SK-N-SH treated with all-trans-retinoic acid at 6 μM for 48 hours (cell line): ENCODE data around the gene ADORA1.

ENCODE experiments used
- ATAC-seq: fragments of 200-7000 bp; cut with Tn5 transposase; 3 replicates; pipeline ENCODE4 v1.9.1; 2020; ENCODE audit warnings: mild to moderate bottlenecking, moderate library complexity
- ARNTL ChIP-seq: fragments of 450-650 bp; formaldehyde crosslinking; IDR thresholded peaks from 2 replicates; pipeline ENCODE4 v1.5.0; 2020; ENCODE audit warnings: low read depth, mild to moderate bottlenecking, moderate library complexity, borderline replicate concordance
- BACH2 ChIP-seq: fragments of 250-450 bp; sonication (Bioruptor Pico); IDR thresholded peaks from 2 replicates; pipeline ENCODE4 v1.9.0; 2021; ENCODE audit warnings: mild to moderate bottlenecking, borderline replicate concordance
- CSDC2 ChIP-seq: fragments of 250-450 bp; sonication (Bioruptor Pico); IDR thresholded peaks from 2 replicates; pipeline ENCODE4 v1.5.0; 2020; ENCODE audit warnings: mild to moderate bottlenecking, moderate library complexity
- ESRRG ChIP-seq: fragments of 250-450 bp; sonication (Bioruptor Pico); IDR thresholded peaks from 2 replicates; pipeline ENCODE4 v1.6.1; 2021; ENCODE audit warnings: mild to moderate bottlenecking
- GLIS3 ChIP-seq: fragments of 250-450 bp; sonication (Bioruptor Pico); IDR thresholded peaks from 2 replicates; pipeline ENCODE4 v1.5.0; 2020; ENCODE audit warnings: mild to moderate bottlenecking, moderate library complexity
- OSR1 ChIP-seq: fragments of 250-450 bp; sonication (Bioruptor Pico); IDR thresholded peaks from 2 replicates; pipeline ENCODE4 v1.8.0; 2022; ENCODE audit warnings: moderate library complexity, mild to moderate bottlenecking, inconsistent platforms
- PPARA ChIP-seq: fragments of 250-450 bp; sonication (Bioruptor Pico); IDR thresholded peaks from 2 replicates; pipeline ENCODE4 v1.5.0; 2020; ENCODE audit warnings: mild to moderate bottlenecking, borderline replicate concordance
- RARB ChIP-seq: fragments of 250-450 bp; sonication (Bioruptor Pico); IDR thresholded peaks from 2 replicates; pipeline ENCODE4 v1.8.0; 2021; ENCODE audit warnings: mild to moderate bottlenecking, moderate library complexity
- SNAI2 ChIP-seq: fragments of 250-450 bp; sonication (Bioruptor Pico); IDR thresholded peaks from 2 replicates; pipeline ENCODE4 v1.5.0; 2020; ENCODE audit warnings: mild to moderate bottlenecking, moderate library complexity
- TCF4 ChIP-seq: fragments of 250-450 bp; sonication (Bioruptor Pico); IDR thresholded peaks from 2 replicates; pipeline ENCODE4 v1.8.0; 2021; ENCODE audit warnings: mild to moderate bottlenecking, moderate library complexity, borderline replicate concordance
- TOX ChIP-seq: fragments of 250-450 bp; sonication (Bioruptor Pico); IDR thresholded peaks from 2 replicates; pipeline ENCODE4 v1.8.0; 2021; ENCODE audit warnings: mild to moderate bottlenecking, moderate library complexity, borderline replicate concordance
- ZC3H10 ChIP-seq: fragments of 250-450 bp; sonication (Bioruptor Pico); IDR thresholded peaks from 2 replicates; pipeline ENCODE4 v1.5.1; 2021; ENCODE audit warnings: mild to moderate bottlenecking, moderate library complexity
- ZFP3 ChIP-seq: fragments of 250-450 bp; sonication (Bioruptor Pico); IDR thresholded peaks from 2 replicates; pipeline ENCODE4 v1.5.0; 2020; ENCODE audit warnings: mild to moderate bottlenecking, moderate library complexity
- ZFP30 ChIP-seq: fragments of 450-650 bp; formaldehyde crosslinking; IDR thresholded peaks from 2 replicates; pipeline ENCODE4 v1.5.0; 2022; ENCODE audit warnings: mild to moderate bottlenecking, moderate library complexity
- ZNF565 ChIP-seq: fragments of 450-650 bp; formaldehyde crosslinking; conservative IDR thresholded peaks from 2 replicates; pipeline ENCODE4 v1.5.0; 2020; ENCODE audit warnings: low read depth, mild to moderate bottlenecking, moderate library complexity
- ZNF70 ChIP-seq: fragments of 450-650 bp; formaldehyde crosslinking; IDR thresholded peaks from 2 replicates; pipeline ENCODE4 v1.5.0; 2020; ENCODE audit warnings: mild to moderate bottlenecking, moderate library complexity
- ZNF8 ChIP-seq: fragments of 450-650 bp; formaldehyde crosslinking; IDR thresholded peaks from 2 replicates; pipeline ENCODE4 v1.5.0; 2020; ENCODE audit warnings: mild to moderate bottlenecking, moderate library complexity
- TF ChIP-seq, protein P1 (sequence below): fragments of 250-450 bp; sonication (Bioruptor Pico); IDR thresholded peaks from 2 replicates; pipeline ENCODE4 v1.5.1; 2021; ENCODE audit warnings: mild to moderate bottlenecking, moderate library complexity
- TF ChIP-seq, protein P2 (sequence below): fragments of 250-450 bp; sonication (Bioruptor Pico); IDR thresholded peaks from 2 replicates; pipeline ENCODE4 v1.8.0; 2021; ENCODE audit warnings: low read depth, mild to moderate bottlenecking, moderate library complexity, borderline replicate concordance
- TF ChIP-seq, protein P3 (sequence below): fragments of 250-450 bp; sonication (Bioruptor Pico); IDR thresholded peaks from 2 replicates; pipeline ENCODE4 v1.8.0; 2020; ENCODE audit warnings: mild to moderate bottlenecking, moderate library complexity, borderline replicate concordance
- TF ChIP-seq, protein P4 (sequence below): fragments of 250-450 bp; sonication (Bioruptor Pico); IDR thresholded peaks from 2 replicates; pipeline ENCODE4 v1.5.0; 2020; ENCODE audit warnings: mild to moderate bottlenecking, moderate library complexity

Gene ADORA1

DNA sequence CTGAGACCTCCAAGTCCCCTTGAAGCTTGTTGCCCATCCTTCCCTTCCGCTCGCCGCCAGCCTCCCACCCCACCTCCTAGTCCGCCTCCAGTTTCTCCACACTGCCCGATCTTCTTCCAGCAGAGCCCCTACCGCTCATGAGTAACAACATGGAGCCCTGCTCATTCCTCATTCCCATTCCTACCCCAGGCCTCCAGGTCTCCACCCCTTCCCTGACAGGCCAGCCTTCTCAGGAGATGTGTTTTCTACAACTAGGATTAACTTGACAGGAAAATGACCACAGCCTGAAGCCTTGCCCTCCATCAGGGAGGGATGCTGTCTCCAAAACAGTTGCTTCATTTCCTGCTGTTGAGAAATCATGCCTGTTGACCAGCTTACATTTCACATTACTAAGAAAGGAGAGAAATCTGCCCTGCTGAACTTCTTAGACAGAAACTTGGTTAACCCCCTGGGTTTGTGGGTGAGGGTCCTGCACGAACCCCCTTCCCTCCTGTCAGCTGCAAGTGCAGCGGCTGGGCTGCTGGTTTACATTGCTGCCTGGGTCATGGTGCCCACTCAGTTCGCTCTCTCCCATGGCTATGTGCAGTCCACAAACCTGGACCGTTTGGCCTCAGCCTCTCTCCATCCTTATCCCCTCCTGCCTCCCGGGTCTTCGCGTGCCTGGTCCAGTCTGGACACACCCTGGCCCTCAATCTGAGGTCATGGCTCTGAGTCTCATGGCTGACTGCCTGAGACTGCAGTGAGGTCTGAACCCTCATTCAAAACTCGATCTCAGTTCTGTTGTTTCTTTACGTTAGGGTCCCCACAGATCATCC is 75.1 kb downstream of the ADORA1 start:
- TF ChIP-seq, protein P1, sequence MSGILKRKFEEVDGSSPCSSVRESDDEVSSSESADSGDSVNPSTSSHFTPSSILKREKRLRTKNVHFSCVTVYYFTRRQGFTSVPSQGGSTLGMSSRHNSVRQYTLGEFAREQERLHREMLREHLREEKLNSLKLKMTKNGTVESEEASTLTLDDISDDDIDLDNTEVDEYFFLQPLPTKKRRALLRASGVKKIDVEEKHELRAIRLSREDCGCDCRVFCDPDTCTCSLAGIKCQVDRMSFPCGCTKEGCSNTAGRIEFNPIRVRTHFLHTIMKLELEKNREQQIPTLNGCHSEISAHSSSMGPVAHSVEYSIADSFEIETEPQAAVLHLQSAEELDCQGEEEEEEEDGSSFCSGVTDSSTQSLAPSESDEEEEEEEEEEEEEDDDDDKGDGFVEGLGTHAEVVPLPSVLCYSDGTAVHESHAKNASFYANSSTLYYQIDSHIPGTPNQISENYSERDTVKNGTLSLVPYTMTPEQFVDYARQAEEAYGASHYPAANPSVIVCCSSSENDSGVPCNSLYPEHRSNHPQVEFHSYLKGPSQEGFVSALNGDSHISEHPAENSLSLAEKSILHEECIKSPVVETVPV (CRISPR knock-in tag): no peak
- TF ChIP-seq, protein P2, sequence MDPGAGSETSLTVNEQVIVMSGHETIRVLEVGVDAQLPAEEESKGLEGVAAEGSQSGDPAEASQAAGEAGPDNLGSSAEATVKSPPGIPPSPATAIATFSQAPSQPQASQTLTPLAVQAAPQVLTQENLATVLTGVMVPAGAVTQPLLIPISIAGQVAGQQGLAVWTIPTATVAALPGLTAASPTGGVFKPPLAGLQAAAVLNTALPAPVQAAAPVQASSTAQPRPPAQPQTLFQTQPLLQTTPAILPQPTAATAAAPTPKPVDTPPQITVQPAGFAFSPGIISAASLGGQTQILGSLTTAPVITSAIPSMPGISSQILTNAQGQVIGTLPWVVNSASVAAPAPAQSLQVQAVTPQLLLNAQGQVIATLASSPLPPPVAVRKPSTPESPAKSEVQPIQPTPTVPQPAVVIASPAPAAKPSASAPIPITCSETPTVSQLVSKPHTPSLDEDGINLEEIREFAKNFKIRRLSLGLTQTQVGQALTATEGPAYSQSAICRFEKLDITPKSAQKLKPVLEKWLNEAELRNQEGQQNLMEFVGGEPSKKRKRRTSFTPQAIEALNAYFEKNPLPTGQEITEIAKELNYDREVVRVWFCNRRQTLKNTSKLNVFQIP: no peak
- TF ChIP-seq, protein P3, sequence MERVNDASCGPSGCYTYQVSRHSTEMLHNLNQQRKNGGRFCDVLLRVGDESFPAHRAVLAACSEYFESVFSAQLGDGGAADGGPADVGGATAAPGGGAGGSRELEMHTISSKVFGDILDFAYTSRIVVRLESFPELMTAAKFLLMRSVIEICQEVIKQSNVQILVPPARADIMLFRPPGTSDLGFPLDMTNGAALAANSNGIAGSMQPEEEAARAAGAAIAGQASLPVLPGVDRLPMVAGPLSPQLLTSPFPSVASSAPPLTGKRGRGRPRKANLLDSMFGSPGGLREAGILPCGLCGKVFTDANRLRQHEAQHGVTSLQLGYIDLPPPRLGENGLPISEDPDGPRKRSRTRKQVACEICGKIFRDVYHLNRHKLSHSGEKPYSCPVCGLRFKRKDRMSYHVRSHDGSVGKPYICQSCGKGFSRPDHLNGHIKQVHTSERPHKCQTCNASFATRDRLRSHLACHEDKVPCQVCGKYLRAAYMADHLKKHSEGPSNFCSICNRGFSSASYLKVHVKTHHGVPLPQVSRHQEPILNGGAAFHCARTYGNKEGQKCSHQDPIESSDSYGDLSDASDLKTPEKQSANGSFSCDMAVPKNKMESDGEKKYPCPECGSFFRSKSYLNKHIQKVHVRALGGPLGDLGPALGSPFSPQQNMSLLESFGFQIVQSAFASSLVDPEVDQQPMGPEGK (CRISPR knock-in tag): no peak
- TF ChIP-seq ARNTL (CRISPR knock-in tag): no peak
- TF ChIP-seq TCF4 (CRISPR knock-in tag): no peak
- no peak for ATAC-seq

DNA sequence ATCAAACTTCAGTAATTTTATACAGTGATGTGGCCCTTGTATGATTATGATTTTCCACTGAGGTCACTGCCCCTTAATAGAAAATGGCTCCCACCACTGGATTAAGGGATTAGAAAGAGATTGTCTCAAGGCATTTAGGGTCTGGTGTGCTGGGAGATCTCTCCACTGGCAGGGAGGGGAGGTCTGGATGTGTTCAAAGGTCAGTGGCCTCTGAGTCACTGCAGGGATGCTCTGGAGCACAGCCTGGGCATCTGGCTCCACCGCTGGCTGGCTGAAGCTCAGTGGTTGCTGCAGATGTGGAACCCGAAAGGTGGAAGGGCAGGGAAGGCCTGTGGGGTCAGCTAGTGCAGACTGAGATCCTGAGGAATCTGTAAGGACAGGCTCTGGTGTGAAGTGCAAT is 77.2 kb downstream of the ADORA1 start:
- ATAC-seq: no peak
- TF ChIP-seq GLIS3 (CRISPR knock-in tag): no peak
- no peak for TF ChIP-seq ESRRG (CRISPR knock-in tag)
- TF ChIP-seq OSR1 (CRISPR knock-in tag): no peak
- TF ChIP-seq, protein P3 (CRISPR knock-in tag): no peak
- TF ChIP-seq PPARA (CRISPR knock-in tag): no peak
- TF ChIP-seq BACH2 (CRISPR knock-in tag): no peak
- TF ChIP-seq TOX (CRISPR knock-in tag): no peak
- no peak for TF ChIP-seq ZNF70 (CRISPR knock-in tag)
- TF ChIP-seq SNAI2 (CRISPR knock-in tag): no peak
- TF ChIP-seq, protein P2: no peak
- TF ChIP-seq, protein P1 (CRISPR knock-in tag): no peak
- TF ChIP-seq ZFP3 (CRISPR knock-in tag): no peak
- TF ChIP-seq ZC3H10 (CRISPR knock-in tag): no peak
- TF ChIP-seq, all 23 proteins: peak for 0

DNA sequence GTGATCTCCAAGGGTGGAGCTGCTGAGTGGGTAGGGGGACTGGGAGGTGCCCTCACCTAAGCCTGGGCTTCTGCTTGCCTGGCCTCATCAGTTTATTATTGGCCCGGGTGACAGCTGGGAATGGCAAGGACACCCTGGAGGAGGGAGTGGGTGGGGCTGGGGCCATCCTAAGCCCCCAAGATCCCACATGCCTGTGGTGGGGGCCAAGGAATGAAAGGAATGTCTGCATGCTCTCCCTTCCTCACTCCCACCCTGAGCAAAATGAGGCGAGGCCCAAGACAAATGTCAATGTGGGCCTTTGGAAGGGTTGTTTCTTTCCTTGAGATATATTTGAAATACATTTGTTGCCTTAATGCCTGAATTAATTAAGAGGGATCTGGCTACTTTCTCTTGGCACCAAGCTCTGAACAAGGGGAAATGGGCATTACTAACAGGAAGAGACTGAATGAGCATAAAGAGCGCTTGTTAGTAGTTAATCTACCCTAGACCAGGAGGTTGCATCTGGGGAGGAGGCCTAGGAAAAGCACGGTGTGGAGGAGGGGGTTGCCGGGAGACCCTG is 78.7 kb downstream of the ADORA1 start:
- no peak for ATAC-seq
- no peak for TF ChIP-seq TOX (CRISPR knock-in tag)
- TF ChIP-seq ZFP30 (CRISPR knock-in tag): no peak
- TF ChIP-seq RARB (CRISPR knock-in tag): no peak
- TF ChIP-seq, protein P2: no peak
- no peak for TF ChIP-seq PPARA (CRISPR knock-in tag)
- no peak for TF ChIP-seq ZNF8 (CRISPR knock-in tag)
- no peak for TF ChIP-seq ZNF565
- TF ChIP-seq SNAI2 (CRISPR knock-in tag): no peak
- TF ChIP-seq ESRRG (CRISPR knock-in tag): no peak
- TF ChIP-seq, protein P4, sequence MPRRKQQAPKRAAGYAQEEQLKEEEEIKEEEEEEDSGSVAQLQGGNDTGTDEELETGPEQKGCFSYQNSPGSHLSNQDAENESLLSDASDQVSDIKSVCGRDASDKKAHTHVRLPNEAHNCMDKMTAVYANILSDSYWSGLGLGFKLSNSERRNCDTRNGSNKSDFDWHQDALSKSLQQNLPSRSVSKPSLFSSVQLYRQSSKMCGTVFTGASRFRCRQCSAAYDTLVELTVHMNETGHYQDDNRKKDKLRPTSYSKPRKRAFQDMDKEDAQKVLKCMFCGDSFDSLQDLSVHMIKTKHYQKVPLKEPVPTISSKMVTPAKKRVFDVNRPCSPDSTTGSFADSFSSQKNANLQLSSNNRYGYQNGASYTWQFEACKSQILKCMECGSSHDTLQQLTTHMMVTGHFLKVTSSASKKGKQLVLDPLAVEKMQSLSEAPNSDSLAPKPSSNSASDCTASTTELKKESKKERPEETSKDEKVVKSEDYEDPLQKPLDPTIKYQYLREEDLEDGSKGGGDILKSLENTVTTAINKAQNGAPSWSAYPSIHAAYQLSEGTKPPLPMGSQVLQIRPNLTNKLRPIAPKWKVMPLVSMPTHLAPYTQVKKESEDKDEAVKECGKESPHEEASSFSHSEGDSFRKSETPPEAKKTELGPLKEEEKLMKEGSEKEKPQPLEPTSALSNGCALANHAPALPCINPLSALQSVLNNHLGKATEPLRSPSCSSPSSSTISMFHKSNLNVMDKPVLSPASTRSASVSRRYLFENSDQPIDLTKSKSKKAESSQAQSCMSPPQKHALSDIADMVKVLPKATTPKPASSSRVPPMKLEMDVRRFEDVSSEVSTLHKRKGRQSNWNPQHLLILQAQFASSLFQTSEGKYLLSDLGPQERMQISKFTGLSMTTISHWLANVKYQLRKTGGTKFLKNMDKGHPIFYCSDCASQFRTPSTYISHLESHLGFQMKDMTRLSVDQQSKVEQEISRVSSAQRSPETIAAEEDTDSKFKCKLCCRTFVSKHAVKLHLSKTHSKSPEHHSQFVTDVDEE (CRISPR knock-in tag): no peak
- TF ChIP-seq OSR1 (CRISPR knock-in tag): no peak
- TF ChIP-seq CSDC2 (CRISPR knock-in tag): no peak
- no peak for TF ChIP-seq ARNTL (CRISPR knock-in tag)
- no peak for TF ChIP-seq BACH2 (CRISPR knock-in tag)
